ENCODE results near the gene ARHGAP10.
"Not testable (repeated sequence)": the region's sequence is repeated elsewhere in the genome, so short reads cannot be mapped to it uniquely, and the experiment has no call there.

The ARHGAP10 gene

GRCh38 chr4:147909225-147909624 is 177.3 kb downstream of the ARHGAP10 start:
- H3K4me3 ChIP-seq (replicated peaks; ENCODE audit: low read depth, low read length) = no peak overlapping the region
- TF ChIP-seq, protein P1, sequence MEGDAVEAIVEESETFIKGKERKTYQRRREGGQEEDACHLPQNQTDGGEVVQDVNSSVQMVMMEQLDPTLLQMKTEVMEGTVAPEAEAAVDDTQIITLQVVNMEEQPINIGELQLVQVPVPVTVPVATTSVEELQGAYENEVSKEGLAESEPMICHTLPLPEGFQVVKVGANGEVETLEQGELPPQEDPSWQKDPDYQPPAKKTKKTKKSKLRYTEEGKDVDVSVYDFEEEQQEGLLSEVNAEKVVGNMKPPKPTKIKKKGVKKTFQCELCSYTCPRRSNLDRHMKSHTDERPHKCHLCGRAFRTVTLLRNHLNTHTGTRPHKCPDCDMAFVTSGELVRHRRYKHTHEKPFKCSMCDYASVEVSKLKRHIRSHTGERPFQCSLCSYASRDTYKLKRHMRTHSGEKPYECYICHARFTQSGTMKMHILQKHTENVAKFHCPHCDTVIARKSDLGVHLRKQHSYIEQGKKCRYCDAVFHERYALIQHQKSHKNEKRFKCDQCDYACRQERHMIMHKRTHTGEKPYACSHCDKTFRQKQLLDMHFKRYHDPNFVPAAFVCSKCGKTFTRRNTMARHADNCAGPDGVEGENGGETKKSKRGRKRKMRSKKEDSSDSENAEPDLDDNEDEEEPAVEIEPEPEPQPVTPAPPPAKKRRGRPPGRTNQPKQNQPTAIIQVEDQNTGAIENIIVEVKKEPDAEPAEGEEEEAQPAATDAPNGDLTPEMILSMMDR (IDR thresholded peaks at IDR 0.05; ENCODE audit: low read depth, low read length, missing control alignments) = no peak

GRCh38 chr4:147910315-147910714 is 178.4 kb downstream of the ARHGAP10 start:
- DNase-seq (ENCODE audit: extremely low read depth, low read depth) = no peak
- H3K4me3 ChIP-seq (replicated peaks; ENCODE audit: low read depth, low read length) = no peak overlapping the region
- TF ChIP-seq, protein P1 (IDR thresholded peaks at IDR 0.05; ENCODE audit: low read depth, low read length, missing control alignments) = no peak

More at GRCh38 chr4:147909225-147909624, 177.3 kb downstream of the ARHGAP10 start:
- DNase-seq (ENCODE audit: extremely low read depth, low read depth) = no peak

- not testable (repeated sequence) for H3K4me3 ChIP-seq (replicated peaks; ENCODE audit: low read depth, low read length); DNase-seq (ENCODE audit: extremely low read depth, low read depth)
These were observed 180.2 kb downstream of the ARHGAP10 start for GRCh38 chr4:147912106-147912505.

DNA sequence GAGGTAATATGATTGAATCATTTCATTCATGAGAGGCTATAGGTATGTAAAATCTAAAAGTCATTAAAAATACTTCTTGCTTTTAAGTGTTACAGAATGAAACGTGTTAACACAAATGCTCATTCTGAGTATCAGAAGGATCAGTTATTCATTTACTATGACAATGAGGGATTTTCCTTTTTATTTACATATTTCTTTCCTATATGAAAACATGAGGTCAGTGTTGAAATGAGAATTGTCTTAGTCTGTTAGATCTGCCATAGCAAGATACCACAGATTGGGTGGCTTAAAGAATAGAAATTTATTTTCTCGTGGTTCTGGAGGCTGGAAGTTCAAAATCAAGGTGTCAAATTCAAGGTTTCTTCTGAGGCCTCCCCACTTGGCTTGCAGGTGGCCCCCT is 181.2 kb downstream of the ARHGAP10 start:
- DNase-seq (ENCODE audit: extremely low read depth, low read depth) = no peak
- TF ChIP-seq, protein P1 (IDR thresholded peaks at IDR 0.05; ENCODE audit: low read depth, low read length, missing control alignments) = no peak
- no peak overlapping the region for H3K4me3 ChIP-seq (replicated peaks; ENCODE audit: low read depth, low read length)

- no peak overlapping the region for H3K4me3 ChIP-seq (replicated peaks; ENCODE audit: low read depth, low read length)
- DNase-seq (ENCODE audit: extremely low read depth, low read depth) = no peak
- TF ChIP-seq, protein P1 (IDR thresholded peaks at IDR 0.05; ENCODE audit: low read depth, low read length, missing control alignments) = no peak
These were observed 184.5 kb downstream of the ARHGAP10 start for GRCh38 chr4:147916351-147916750.

DNA sequence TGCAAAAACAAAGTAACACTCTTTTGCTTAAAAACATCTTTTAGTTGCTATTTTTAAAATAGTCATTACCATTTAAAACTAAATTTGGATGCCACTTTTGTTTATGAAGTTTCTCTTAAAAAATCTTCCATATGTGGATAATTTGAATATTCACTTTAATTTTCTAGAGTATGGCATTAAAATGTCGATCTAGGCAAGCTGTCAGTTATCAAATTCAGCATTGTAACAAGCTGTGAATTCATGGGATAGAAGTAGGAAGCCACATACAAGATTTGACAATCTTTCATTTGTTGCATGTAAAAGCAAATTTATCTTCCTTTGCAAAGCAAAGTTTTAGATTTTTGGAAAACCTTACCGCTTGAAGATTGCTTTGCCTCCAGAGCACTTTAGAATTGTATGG is 191.5 kb downstream of the ARHGAP10 start:
- H3K4me3 ChIP-seq (replicated peaks; ENCODE audit: low read depth, low read length) = no peak overlapping the region
- TF ChIP-seq, protein P1 (IDR thresholded peaks at IDR 0.05; ENCODE audit: low read depth, low read length, missing control alignments) = no peak
- DNase-seq (ENCODE audit: extremely low read depth, low read depth) = no peak

DNA sequence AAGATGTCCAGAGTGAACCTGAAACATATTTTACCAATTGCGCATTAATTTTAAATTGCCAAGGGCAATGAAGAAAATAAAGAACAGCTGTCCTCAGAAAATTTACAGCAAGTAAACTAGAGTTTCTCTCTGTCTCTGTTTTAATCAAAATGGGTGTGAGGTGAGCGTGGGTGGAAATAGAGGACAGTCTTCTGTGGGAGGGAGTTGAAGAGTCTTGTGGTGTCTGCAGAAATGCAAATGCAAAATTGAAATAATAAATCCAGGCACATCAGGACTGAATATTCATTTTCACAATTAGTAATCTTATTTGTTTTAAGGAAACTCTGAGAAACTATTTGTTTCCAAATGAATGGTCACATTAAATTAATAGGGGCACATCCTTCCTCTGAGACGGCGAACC is 192.0 kb downstream of the ARHGAP10 start:
- H3K4me3 ChIP-seq (replicated peaks; ENCODE audit: low read depth, low read length) = no peak overlapping the region
- no peak for DNase-seq (ENCODE audit: extremely low read depth, low read depth)
- TF ChIP-seq, protein P1 (IDR thresholded peaks at IDR 0.05; ENCODE audit: low read depth, low read length, missing control alignments) = no peak
